BLaER1 treated with 17β-estradiol and CSF1 and Interleukin-3, amounts not matched to agents 10 nM and 100 nM (cell line): ENCODE measurements around the gene COA1.
"Not testable (repeated sequence)": the region's sequence is repeated elsewhere in the genome, so short reads cannot be mapped to it uniquely, and the experiment has no call there.

ENCODE experiments used
- H3K27ac ChIP-seq, 11 experiments: shearing (Covaris generic); formaldehyde crosslinking; 2 replicates each; pipeline ENCODE4 v1.8.1; 2022
- H3K27me3 ChIP-seq, 11 experiments: shearing (Covaris generic); formaldehyde crosslinking; 2 replicates each; pipeline ENCODE4 v1.8.1; 2022
- H3K36me3 ChIP-seq, 11 experiments: shearing (Covaris generic); formaldehyde crosslinking; 2 replicates each; pipeline ENCODE4 v1.8.1; 2022
- H3K4me1 ChIP-seq, 10 experiments: shearing (Covaris generic); formaldehyde crosslinking; 2 replicates each; pipeline ENCODE4 v1.8.1; 2022
- H3K4me2 ChIP-seq, 11 experiments: shearing (Covaris generic); formaldehyde crosslinking; 2 replicates each; pipeline ENCODE4 v1.8.1; 2022
- H3K4me3 ChIP-seq, 10 experiments: shearing (Covaris generic); formaldehyde crosslinking; 2 replicates each; pipeline ENCODE4 v1.8.1; 2022
- H3K9ac ChIP-seq, 11 experiments: shearing (Covaris generic); formaldehyde crosslinking; 2 replicates each; pipeline ENCODE4 v1.8.1; 2022
- H3K9me3 ChIP-seq, 11 experiments: shearing (Covaris generic); formaldehyde crosslinking; replicated peaks in 1 of 11; 2 replicates each; pipeline ENCODE4 v1.8.1; 2022
- H4K20me1 ChIP-seq, 11 experiments: shearing (Covaris generic); formaldehyde crosslinking; 2 replicates each; pipeline ENCODE4 v1.8.1; 2022
- Cebpa-rat ChIP-seq, 11 experiments: shearing (Covaris generic); IDR thresholded peaks; 2 replicates each; pipeline ENCODE4 v1.8.1; 2022

The COA1 gene

DNA sequence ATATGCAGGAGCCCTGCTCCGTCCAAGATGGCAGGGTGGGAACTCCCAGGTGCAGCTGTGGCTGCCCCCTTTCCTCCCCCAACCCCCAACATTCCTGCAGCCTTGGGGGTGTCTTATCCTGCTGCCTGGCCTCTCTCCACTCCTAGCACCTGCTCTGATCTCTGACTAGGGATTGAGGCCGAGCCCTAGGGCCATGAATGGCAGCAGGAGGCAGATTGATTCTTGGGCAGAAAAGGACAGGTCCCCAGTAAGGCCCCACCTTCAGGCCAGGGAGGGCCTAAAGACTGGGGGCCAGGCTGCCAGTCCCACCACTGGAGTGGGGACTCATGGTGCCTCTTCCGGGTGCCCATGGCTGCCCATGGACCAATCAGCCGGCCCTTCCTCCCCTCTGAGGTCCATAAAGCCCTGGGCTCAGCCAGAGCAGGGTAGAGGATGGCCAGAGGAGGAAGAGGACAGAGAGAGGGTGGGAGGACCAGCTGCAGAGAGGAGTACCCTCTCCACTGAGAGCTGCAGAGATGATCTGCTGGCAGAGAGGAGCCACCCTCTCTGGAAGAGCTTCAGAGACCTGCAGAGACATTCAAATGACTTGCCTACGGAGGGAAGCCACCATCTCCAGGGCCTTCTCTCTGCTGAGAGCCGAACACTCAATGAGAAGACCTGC lies 8.3 kb upstream of the COA1 start:
- no peak overlapping the region for H3K4me3 ChIP-seq
- no peaks in the 10 kb centered on the region for H3K36me3 ChIP-seq
- H3K4me2 ChIP-seq, result peak overlapping the region in 4 of 11 experiments; percentile 4 to 17 (median 12); a peak in 2 of 22 replicates
- H3K9ac ChIP-seq, result no peak overlapping the region
- no peak for TF ChIP-seq Cebpa-rat (IDR thresholded peaks at IDR 0.05)
- H3K27ac ChIP-seq, result no peak overlapping the region
- no peaks in the 10 kb centered on the region for H3K27me3 ChIP-seq
- no peaks in the 10 kb centered on the region for H4K20me1 ChIP-seq
- H3K4me1 ChIP-seq, result peaks cover 0 to 5% (median 0%) of the 10 kb centered on the region in 10 experiments; a peak in 1 of 20 replicates
- peaks cover 0 to 15% (median 12%) of the 10 kb centered on the region in 11 experiments; a peak in 16 of 22 replicates for H3K9me3 ChIP-seq

GRCh38 chr7:43735802-43736603 lies 6.7 kb upstream of the COA1 start:
- TF ChIP-seq Cebpa-rat (IDR thresholded peaks at IDR 0.05), result no peak
- H3K27ac ChIP-seq, result no peak overlapping the region
- H3K27me3 ChIP-seq, result no peaks in the 10 kb centered on the region
- H3K4me2 ChIP-seq, result peak overlapping the region in 2 of 11 experiments; percentile 23 to 45; a peak in 4 of 22 replicates
- H3K36me3 ChIP-seq, result no peaks in the 10 kb centered on the region
- peaks cover 0 to 15% (median 12%) of the 10 kb centered on the region in 11 experiments; a peak in 16 of 22 replicates for H3K9me3 ChIP-seq
- no peak overlapping the region for H3K4me3 ChIP-seq
- peaks cover 0 to 5% (median 0%) of the 10 kb centered on the region in 10 experiments; a peak in 1 of 20 replicates for H3K4me1 ChIP-seq
- no peaks in the 10 kb centered on the region for H4K20me1 ChIP-seq
- no peak overlapping the region for H3K9ac ChIP-seq

DNA sequence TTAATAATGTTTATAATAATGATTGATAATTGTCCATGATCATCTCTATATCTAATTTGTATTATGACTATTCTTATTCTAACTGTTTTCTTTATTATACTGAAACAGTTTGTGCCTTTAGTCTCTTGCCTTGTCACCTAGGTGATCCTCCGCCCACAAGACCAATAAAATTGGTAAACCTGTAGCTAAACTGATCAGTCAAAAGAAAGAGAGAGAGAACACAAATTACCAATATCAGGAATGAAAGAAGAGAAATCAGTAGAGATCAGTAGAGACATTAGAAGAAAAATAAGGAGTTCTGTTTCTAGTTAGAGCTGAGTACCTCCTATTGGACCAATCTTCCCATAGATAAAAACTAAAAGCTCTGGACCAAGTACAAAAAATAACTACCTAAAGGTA lies 6.1 kb upstream of the COA1 start:
- Histone ChIP-seq H3K27me3 (no peaks in the 10 kb centered on the region), H4K20me1 (no peaks in the 10 kb centered on the region), H3K36me3 (no peaks in the 10 kb centered on the region), H3K4me3 (no peak overlapping the region), H3K9ac (no peak overlapping the region), H3K27ac (no peak overlapping the region), H3K4me1 (peaks cover under 1 to 6% (median 1%) of the 10 kb centered on the region in 10 experiments; a peak in 9 of 20 replicates), H3K4me2 (no peak overlapping the region), H3K9me3 (peaks cover 0 to 15% (median 12%) of the 10 kb centered on the region in 11 experiments; a peak in 16 of 22 replicates)
- TF ChIP-seq Cebpa-rat (IDR thresholded peaks at IDR 0.05), result no peak

DNA sequence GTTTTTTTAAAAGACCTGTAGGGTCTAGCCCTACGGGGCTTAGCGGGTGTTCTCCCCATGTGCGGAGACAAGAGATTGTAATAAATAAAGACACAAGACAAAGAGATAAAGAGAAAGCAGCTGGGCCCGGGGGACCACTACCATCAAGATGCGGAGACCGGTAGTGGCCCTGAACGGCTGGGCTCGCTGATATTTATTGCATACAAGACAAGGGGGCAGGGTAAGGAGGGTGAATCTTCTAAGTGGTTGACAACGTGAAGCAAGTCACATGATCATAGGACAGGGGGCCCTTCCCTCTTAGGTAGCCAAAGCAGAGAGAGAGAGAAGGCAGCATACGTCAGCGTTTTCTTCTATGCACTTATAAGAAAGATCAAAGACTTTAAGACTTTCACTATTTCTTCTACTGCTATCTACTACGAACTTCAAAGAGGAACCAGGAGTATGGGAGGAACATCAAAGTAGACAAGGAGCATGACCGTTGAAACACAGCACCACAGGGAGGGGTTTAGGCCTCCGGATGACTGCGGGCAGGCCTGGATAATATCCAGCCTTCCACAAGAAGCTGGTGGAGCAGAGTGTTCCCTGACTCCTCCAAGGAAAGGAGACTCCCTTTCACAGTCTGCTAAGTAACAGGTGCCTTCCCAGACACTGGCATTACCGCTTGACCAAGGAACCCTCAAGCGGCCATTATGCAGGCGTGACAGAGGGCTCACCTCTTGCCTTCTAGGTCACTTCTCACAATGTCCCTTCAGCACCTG lies 5.4 kb upstream of the COA1 start:
- H3K9ac ChIP-seq, H3K27me3 ChIP-seq, H3K36me3 ChIP-seq, H4K20me1 ChIP-seq, H3K4me2 ChIP-seq, H3K27ac ChIP-seq, H3K4me3 ChIP-seq: not testable (repeated sequence)
- H3K4me1 ChIP-seq, result peaks cover 5 to 12% (median 7%) of the 10 kb centered on the region in 10 experiments; a peak in 15 of 20 replicates
- H3K9me3 ChIP-seq, result peaks cover 0 to 15% (median 12%) of the 10 kb centered on the region in 11 experiments; a peak in 16 of 22 replicates

- H3K4me1 ChIP-seq, result peaks cover 18 to 31% (median 24%) of the 10 kb centered on the region in 10 experiments
- H3K4me2 ChIP-seq, H4K20me1 ChIP-seq, H3K4me3 ChIP-seq, H3K36me3 ChIP-seq, H3K27ac ChIP-seq, H3K27me3 ChIP-seq, H3K9me3 ChIP-seq, H3K9ac ChIP-seq: not testable (repeated sequence)
Observed at GRCh38 chr7:43731494-43731893, 2.2 kb upstream of the COA1 start.

GRCh38 chr7:43729924-43730248 lies 563 bp upstream of the COA1 start:
- H3K27me3 ChIP-seq, result no peaks in the 10 kb centered on the region
- H3K9ac ChIP-seq, result peak overlapping the region; percentile 79 to 90 (median 82)
- no peak for TF ChIP-seq Cebpa-rat (IDR thresholded peaks at IDR 0.05)
- peaks cover 18 to 33% (median 24%) of the 10 kb centered on the region in 10 experiments for H3K4me1 ChIP-seq
- peak overlapping the region; percentile 31 to 82 (median 73); a peak in 21 of 22 replicates for H3K27ac ChIP-seq
- H3K9me3 ChIP-seq, result no peaks in the 10 kb centered on the region
- peak overlapping the region; percentile 74 to 96 (median 83) for H3K4me2 ChIP-seq
- H4K20me1 ChIP-seq, result peaks cover 0 to 20% (median under 1%) of the 10 kb centered on the region in 11 experiments; a peak in 8 of 22 replicates
- 0 out of 22 replicates have a peak, but pooled peaks cover 0 to 2% (median 0%) of the 10 kb centered on the region in 11 experiments for H3K36me3 ChIP-seq
- H3K4me3 ChIP-seq, result peak overlapping the region; percentile 72 to 91 (median 82)

DNA sequence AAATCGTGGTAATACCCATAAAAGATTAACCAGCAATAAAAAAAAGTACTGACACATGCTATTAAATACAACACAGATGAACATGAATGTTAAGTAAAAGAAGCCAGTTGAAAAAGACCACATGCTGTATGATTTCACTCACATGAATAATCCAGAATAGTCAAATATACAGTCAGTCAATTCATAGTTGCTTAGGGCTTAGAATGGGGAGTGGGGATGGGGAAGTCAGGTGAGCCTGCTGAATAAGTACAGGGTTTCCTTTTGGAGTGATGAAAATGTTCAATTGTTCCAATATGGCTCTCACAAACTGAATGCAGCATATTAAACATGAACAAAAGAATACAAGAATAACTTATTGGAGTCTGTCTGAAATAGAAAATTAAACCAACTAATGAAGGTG lies 1.8 kb downstream of the COA1 start:
- no peak overlapping the region for H3K9ac ChIP-seq
- H3K36me3 ChIP-seq, result peaks cover 0 to 6% (median 0%) of the 10 kb centered on the region in 11 experiments; a peak in 1 of 22 replicates
- TF ChIP-seq Cebpa-rat (IDR thresholded peaks at IDR 0.05), result no peak
- no peak overlapping the region for H3K27ac ChIP-seq
- peak overlapping the region in 9 of 11 experiments; percentile 12 to 97 (median 86); a peak in 13 of 22 replicates for H3K4me2 ChIP-seq
- no peaks in the 10 kb centered on the region for H3K27me3 ChIP-seq
- H3K9me3 ChIP-seq, result no peaks in the 10 kb centered on the region
- peaks cover under 1 to 42% (median 12%) of the 10 kb centered on the region in 11 experiments; a peak in 16 of 22 replicates for H4K20me1 ChIP-seq
- peaks cover 18 to 37% (median 24%) of the 10 kb centered on the region in 10 experiments for H3K4me1 ChIP-seq
- no peak overlapping the region for H3K4me3 ChIP-seq

DNA sequence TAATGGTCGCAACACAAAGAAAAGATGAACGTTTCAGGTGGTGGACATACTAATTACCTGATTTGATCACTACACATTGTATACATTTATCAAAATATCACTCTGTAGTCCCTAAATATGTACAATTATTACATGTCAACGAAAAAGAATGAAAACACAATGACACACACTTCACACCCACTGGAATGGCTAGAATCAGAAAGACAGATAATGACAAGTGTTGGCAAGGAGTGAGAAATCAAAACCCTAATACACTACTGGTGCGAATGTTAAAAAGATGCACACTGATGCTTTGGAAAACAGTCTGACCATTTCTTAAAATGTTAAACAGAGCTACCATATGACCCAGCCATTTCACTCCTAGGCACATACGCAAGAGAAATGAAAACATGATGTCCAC lies 2.3 kb downstream of the COA1 start:
- TF ChIP-seq Cebpa-rat (IDR thresholded peaks at IDR 0.05), result no peak
- peak overlapping the region in 7 of 11 experiments; percentile 1 to 93 (median 85); a peak in 6 of 22 replicates for H3K4me2 ChIP-seq
- H3K27ac ChIP-seq, result no peak overlapping the region
- H3K4me3 ChIP-seq, result no peak overlapping the region
- H3K27me3 ChIP-seq, result no peaks in the 10 kb centered on the region
- peaks cover 18 to 37% (median 24%) of the 10 kb centered on the region in 10 experiments for H3K4me1 ChIP-seq
- no peaks in the 10 kb centered on the region for H3K9me3 ChIP-seq
- peaks cover 0 to 6% (median 0%) of the 10 kb centered on the region in 11 experiments; a peak in 1 of 22 replicates for H3K36me3 ChIP-seq
- H4K20me1 ChIP-seq, result peaks cover 5 to 47% (median 16%) of the 10 kb centered on the region in 11 experiments; a peak in 17 of 22 replicates
- no peak overlapping the region for H3K9ac ChIP-seq
